OCI-LY7 (cell line): ENCODE results near the gene GNB5.

Experiments used
- CTCF ChIP-seq: fragments of 200-600 bp; sonication (generic); conservative IDR thresholded peaks from 2 replicates; pipeline ENCODE4 v1.5.1; 2014; ENCODE audit warnings: mild to moderate bottlenecking, antibody characterized with exemption, low read length, moderate library complexity, mixed read lengths
- EZH2phosphoT487 ChIP-seq: fragments of 200-600 bp; sonication (generic); IDR thresholded peaks from 2 replicates; pipeline ENCODE4 v1.6.1; 2018; ENCODE audit warnings: low read depth, borderline replicate concordance, mild to moderate bottlenecking, mixed run types, antibody characterized with exemption, low read length, moderate library complexity, mixed read lengths

- TF ChIP-seq CTCF (no peak), EZH2phosphoT487 (no peak)
Observed at GRCh38 chr15:52213206-52213605, 22.0 kb upstream of the GNB5 start.
